Caco-2 (cell line): ENCODE measurements around the gene UBA7. TPM values are rescaled to one million over a fixed set of nuclear protein-coding genes. Genes with fewer than 3 reads are reported as not detected.

Experiments
- BruUV-seq: library from RNA; stranded (reverse); fragments of 400-500 nt; replicated peaks from 2 replicates; lab custom pipeline; 2021; lab: Mats Ljungman, UMichigan
- CTCF ChIA-PET: fragments of 300-600 bp; sonication (Branson Sonifier 250); formaldehyde crosslinking; loops from one replicate; lab custom pipeline; 2022; ENCODE audit warnings: antibody characterized with exemption; lab: Charles Lee
- POLR2A ChIA-PET: fragments of 300-600 bp; sonication (Branson Sonifier 250); formaldehyde crosslinking; loops from one replicate; lab custom pipeline; 2022; ENCODE audit warnings: antibody characterized with exemption; lab: Charles Lee
- DNase-seq, 2 experiments: peaks; one replicate each; pipeline versions ENCODE4 v3.0.0 to v3.0.0-alpha.2; 2020 to 2022
- H3K27me3 ChIP-seq: replicated peaks from 2 replicates; pipeline ENCODE4 v1.6.0; 2011; ENCODE audit warnings: low read length; ENCODE audit not compliant: control insufficient read depth, insufficient read depth
- H3K36me3 ChIP-seq: 2 replicates; pipeline ENCODE4 v1.5.1; 2011; ENCODE audit warnings: low read length; ENCODE audit not compliant: control insufficient read depth, insufficient read depth
- H3K4me1 ChIP-seq: fragments of 250-450 bp; sonication (Bioruptor Pico); 2 replicates; pipeline ENCODE4 v1.5.1; 2020; ENCODE audit warnings: mild to moderate bottlenecking
- H3K4me3 ChIP-seq: 2 replicates; pipeline ENCODE4 v1.5.1; 2011; ENCODE audit warnings: low read depth, mild to moderate bottlenecking, control low read depth, low read length
- H3K9me3 ChIP-seq: fragments of 250-450 bp; sonication (Bioruptor Pico); 2 replicates; pipeline ENCODE4 v1.5.1; 2020; ENCODE audit warnings: mild to moderate bottlenecking, moderate library complexity
- H3K27ac Mint-ChIP-seq: one replicate; pipeline ENCODE4 v1.8.0; 2022; ENCODE audit warnings: mixed read lengths; ENCODE audit not compliant: unreplicated experiment
- H3K27me3 Mint-ChIP-seq: one replicate; pipeline ENCODE4 v1.8.0; 2022; ENCODE audit warnings: mixed read lengths; ENCODE audit not compliant: insufficient read depth, unreplicated experiment
- H3K36me3 Mint-ChIP-seq: one replicate; pipeline ENCODE4 v1.8.0; 2022; ENCODE audit warnings: mild to moderate bottlenecking, mixed read lengths; ENCODE audit not compliant: insufficient read depth, unreplicated experiment
- H3K4me1 Mint-ChIP-seq: one replicate; pipeline ENCODE4 v1.8.0; 2022; ENCODE audit warnings: low read depth, mixed read lengths; ENCODE audit not compliant: unreplicated experiment
- H3K4me3 Mint-ChIP-seq: one replicate; pipeline ENCODE4 v1.8.0; 2022; ENCODE audit warnings: mild to moderate bottlenecking, moderate library complexity, mixed read lengths; ENCODE audit not compliant: unreplicated experiment
- H3K9me3 Mint-ChIP-seq: one replicate; pipeline ENCODE4 v1.8.0; 2022; ENCODE audit warnings: mixed read lengths; ENCODE audit not compliant: unreplicated experiment
- intact Hi-C: fragments of 100-400 bp; cut with micrococcal nuclease; formaldehyde crosslinking; loops from one replicate; pipeline ENCODE4 v1.10.0; 2022; ENCODE audit not compliant: unreplicated experiment
- total RNA-seq: library from RNA; stranded (reverse); gene quantifications from 2 replicates; pipeline ENCODE4 v1.2.3, GENCODE V29; 2022
- TF ChIP-seq, protein P1 (sequence below), 2 experiments: fragments of 200-600 bp in 1 of 2; IDR thresholded peaks; 1 replicate in 1 of 2; 2 replicates in 1 of 2; pipeline versions ENCODE4 v1.5.1 to v1.8.0; 2011 to 2022; ENCODE audit warnings: antibody characterized with exemption in 1 of 2, control low read depth in 1 of 2, inconsistent platforms in 1 of 2, low read depth in 1 of 2, low read length in 1 of 2, mild to moderate bottlenecking in 1 of 2, moderate library complexity in 1 of 2; ENCODE audit not compliant: insufficient read depth in 1 of 2, severe bottlenecking in 1 of 2, unreplicated experiment in 1 of 2

Gene UBA7
- total RNA-seq, 1 experiment from 2014 or later, result 0.93 TPM

DNA sequence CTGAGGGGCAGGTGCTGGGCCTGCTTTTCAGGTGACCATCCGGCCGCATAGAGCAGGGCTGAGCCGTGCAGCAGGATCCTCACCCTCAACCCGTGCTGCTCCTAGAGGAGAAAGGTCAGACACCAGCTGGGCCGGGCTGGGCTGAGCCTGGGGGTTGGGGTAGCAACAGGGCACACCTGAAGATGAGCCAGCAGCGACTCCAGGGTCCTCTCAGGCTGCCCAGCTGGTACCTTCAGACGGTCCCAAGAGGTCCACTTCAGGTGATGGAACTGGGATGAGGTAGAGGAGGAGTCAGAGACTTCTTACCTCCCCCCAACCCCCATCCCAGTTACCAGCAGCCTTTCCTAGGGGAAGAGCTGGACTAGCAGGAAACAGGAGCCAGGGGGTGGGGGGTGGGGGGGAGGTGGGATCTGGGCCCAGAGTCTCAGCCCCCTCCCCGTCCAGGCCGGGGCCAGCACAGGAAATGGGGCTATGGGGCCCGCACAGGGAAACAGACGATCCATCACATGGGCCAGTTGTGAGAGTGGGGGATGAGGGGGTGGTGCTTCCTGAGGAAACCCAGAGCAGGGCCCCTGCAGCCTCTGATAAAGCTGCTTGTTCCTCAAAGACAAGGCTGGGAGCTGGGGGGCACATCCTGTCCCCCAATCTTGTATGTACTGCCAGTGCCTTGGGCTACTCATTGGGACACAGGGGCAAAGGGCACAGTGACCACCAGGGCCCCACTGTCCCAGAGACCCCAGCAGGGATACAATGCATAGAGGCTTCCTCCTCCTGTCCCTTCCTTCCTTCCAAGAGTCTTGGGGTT, 7.7 kb downstream of the UBA7 start:
- Mint-ChIP-seq H3K9me3 (no peaks in the 10 kb centered on the region), H3K4me1 (peaks cover 16% of the 10 kb centered on the region), H3K27me3 (peaks cover 2% of the 10 kb centered on the region), H3K36me3 (peaks cover 5% of the 10 kb centered on the region), H3K27ac (no peak overlapping the region), H3K4me3 (no peak overlapping the region)
- ChIA-PET CTCF (no interaction called here), POLR2A (interaction anchor here (1.0 kb wide), 1 partner anchor 20 kb away, joined by 3 read pairs; the partner anchor contains the start of gene IP6K1)
- no peaks in the 10 kb centered on the region for H3K9me3 ChIP-seq
- H3K4me3 ChIP-seq, result no peak overlapping the region
- DNase-seq, result no peak
- no peaks in the 10 kb centered on the region for H3K36me3 ChIP-seq
- TF ChIP-seq, protein P1, sequence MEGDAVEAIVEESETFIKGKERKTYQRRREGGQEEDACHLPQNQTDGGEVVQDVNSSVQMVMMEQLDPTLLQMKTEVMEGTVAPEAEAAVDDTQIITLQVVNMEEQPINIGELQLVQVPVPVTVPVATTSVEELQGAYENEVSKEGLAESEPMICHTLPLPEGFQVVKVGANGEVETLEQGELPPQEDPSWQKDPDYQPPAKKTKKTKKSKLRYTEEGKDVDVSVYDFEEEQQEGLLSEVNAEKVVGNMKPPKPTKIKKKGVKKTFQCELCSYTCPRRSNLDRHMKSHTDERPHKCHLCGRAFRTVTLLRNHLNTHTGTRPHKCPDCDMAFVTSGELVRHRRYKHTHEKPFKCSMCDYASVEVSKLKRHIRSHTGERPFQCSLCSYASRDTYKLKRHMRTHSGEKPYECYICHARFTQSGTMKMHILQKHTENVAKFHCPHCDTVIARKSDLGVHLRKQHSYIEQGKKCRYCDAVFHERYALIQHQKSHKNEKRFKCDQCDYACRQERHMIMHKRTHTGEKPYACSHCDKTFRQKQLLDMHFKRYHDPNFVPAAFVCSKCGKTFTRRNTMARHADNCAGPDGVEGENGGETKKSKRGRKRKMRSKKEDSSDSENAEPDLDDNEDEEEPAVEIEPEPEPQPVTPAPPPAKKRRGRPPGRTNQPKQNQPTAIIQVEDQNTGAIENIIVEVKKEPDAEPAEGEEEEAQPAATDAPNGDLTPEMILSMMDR (IDR thresholded peaks at IDR 0.05; ENCODE audit: insufficient read depth in 1 of 2, low read depth in 1 of 2, low read length in 1 of 2, severe bottlenecking in 1 of 2, unreplicated experiment in 1 of 2), result no peak
- no peaks in the 10 kb centered on the region for H3K27me3 ChIP-seq
- intact Hi-C loops, result no loop called here
- BruUV-seq, result no TSS peak
- H3K4me1 ChIP-seq, result no peaks in the 10 kb centered on the region

DNA sequence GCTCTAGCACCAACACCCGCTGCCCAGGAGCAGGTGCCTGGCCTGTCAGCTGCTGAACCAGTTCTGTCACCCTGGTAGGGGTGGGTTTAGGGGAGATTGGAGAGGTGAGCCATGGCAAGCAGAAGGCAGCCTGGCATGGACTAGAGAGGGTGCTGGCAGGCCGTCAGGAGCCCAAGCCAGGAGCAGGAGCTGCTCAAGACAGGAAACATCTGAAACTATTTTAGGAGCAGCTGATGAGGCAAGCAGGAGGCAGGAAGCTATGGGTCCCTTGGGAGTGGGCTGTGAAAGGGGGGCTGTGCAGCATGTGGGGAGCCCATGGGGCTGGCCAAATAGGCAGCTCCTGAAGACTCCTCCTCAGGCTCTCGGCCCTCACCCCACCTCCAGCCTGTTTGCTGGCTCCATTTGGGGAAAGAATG, 8.4 kb downstream of the UBA7 start:
- H3K4me3 Mint-ChIP-seq, result no peak overlapping the region
- no peak for DNase-seq
- POLR2A ChIA-PET, result interaction anchor here (1.0 kb wide), 1 partner anchor 19 kb away, joined by 3 read pairs; the partner anchor contains the start of gene IP6K1

More for the DNA sequence above, 8.4 kb downstream of the UBA7 start:
- no peak overlapping the region for H3K27ac Mint-ChIP-seq
- H3K27me3 Mint-ChIP-seq, result peaks cover 2% of the 10 kb centered on the region
- Histone ChIP-seq H3K4me3 (no peak overlapping the region), H3K4me1 (no peaks in the 10 kb centered on the region), H3K9me3 (no peaks in the 10 kb centered on the region), H3K27me3 (no peaks in the 10 kb centered on the region), H3K36me3 (no peaks in the 10 kb centered on the region)
- no peaks in the 10 kb centered on the region for H3K9me3 Mint-ChIP-seq
- peaks cover 5% of the 10 kb centered on the region for H3K36me3 Mint-ChIP-seq
- BruUV-seq, result no TSS peak
- CTCF ChIA-PET, result no interaction called here
- TF ChIP-seq, protein P1 (IDR thresholded peaks at IDR 0.05; ENCODE audit: insufficient read depth in 1 of 2, low read depth in 1 of 2, low read length in 1 of 2, severe bottlenecking in 1 of 2, unreplicated experiment in 1 of 2), result no peak
- peaks cover 16% of the 10 kb centered on the region for H3K4me1 Mint-ChIP-seq
- intact Hi-C loops, result no loop called here
